Measurements from ENCODE around the gene MRC2.

MRC2 gene

GRCh38 chr17:62592341-62593099 lies 35.0 kb upstream of the MRC2 start:
- no peak for TF ChIP-seq CSDC2 (CRISPR knock-in tag; IDR thresholded peaks at IDR 0.05)
- no peak for TF ChIP-seq ZC3H10 (CRISPR knock-in tag; IDR thresholded peaks at IDR 0.05)
- peak; percentile 69 for ATAC-seq

GRCh38 chr17:62595484-62595883 lies 32.0 kb upstream of the MRC2 start:
- no peak for TF ChIP-seq SNAI2 (CRISPR knock-in tag; IDR thresholded peaks at IDR 0.05)
- TF ChIP-seq GLIS3 (CRISPR knock-in tag; IDR thresholded peaks at IDR 0.05), result no peak
- no peak for TF ChIP-seq PATZ1 (CRISPR knock-in tag; IDR thresholded peaks at IDR 0.05; ENCODE audit: borderline replicate concordance)
- no peak for TF ChIP-seq ZNF8 (CRISPR knock-in tag; IDR thresholded peaks at IDR 0.05)
- no peak for TF ChIP-seq ISL1 (CRISPR knock-in tag; IDR thresholded peaks at IDR 0.05)
- TF ChIP-seq ZFP3 (CRISPR knock-in tag; IDR thresholded peaks at IDR 0.05), result no peak
- TF ChIP-seq ZC3H10 (CRISPR knock-in tag; IDR thresholded peaks at IDR 0.05), result no peak
- ATAC-seq, result no peak

GRCh38 chr17:62596662-62597061 lies 30.8 kb upstream of the MRC2 start:
- no peak for ATAC-seq
- TF ChIP-seq POU6F1 (CRISPR knock-in tag; IDR thresholded peaks at IDR 0.05; ENCODE audit: borderline replicate concordance, low read depth) (no peak), ISL1 (CRISPR knock-in tag; IDR thresholded peaks at IDR 0.05) (no peak), GLIS3 (CRISPR knock-in tag; IDR thresholded peaks at IDR 0.05) (no peak), OSR1 (CRISPR knock-in tag; IDR thresholded peaks at IDR 0.05) (no peak), PPARA (CRISPR knock-in tag; IDR thresholded peaks at IDR 0.05; ENCODE audit: borderline replicate concordance) (no peak), TCF4 (CRISPR knock-in tag; IDR thresholded peaks at IDR 0.05; ENCODE audit: borderline replicate concordance) (no peak), CREB5 (CRISPR knock-in tag; IDR thresholded peaks at IDR 0.05; ENCODE audit: low read depth) (no peak), TSHZ2 (CRISPR knock-in tag; IDR thresholded peaks at IDR 0.05) (no peak), CSDC2 (CRISPR knock-in tag; IDR thresholded peaks at IDR 0.05) (no peak), SNAI2 (CRISPR knock-in tag; IDR thresholded peaks at IDR 0.05) (no peak), ZFP30 (CRISPR knock-in tag; IDR thresholded peaks at IDR 0.05) (no peak), ZNF8 (CRISPR knock-in tag; IDR thresholded peaks at IDR 0.05) (no peak), RARB (CRISPR knock-in tag; IDR thresholded peaks at IDR 0.05) (no peak), PATZ1 (CRISPR knock-in tag; IDR thresholded peaks at IDR 0.05; ENCODE audit: borderline replicate concordance) (no peak), ZC3H10 (CRISPR knock-in tag; IDR thresholded peaks at IDR 0.05) (no peak), CSRNP3 (CRISPR knock-in tag; IDR thresholded peaks at IDR 0.05) (no peak), BACH2 (CRISPR knock-in tag; IDR thresholded peaks at IDR 0.05; ENCODE audit: borderline replicate concordance) (no peak), ARNTL (CRISPR knock-in tag; IDR thresholded peaks at IDR 0.05; ENCODE audit: borderline replicate concordance, low read depth) (no peak), ESRRG (CRISPR knock-in tag; IDR thresholded peaks at IDR 0.05) (no peak), ZFP3 (CRISPR knock-in tag; IDR thresholded peaks at IDR 0.05) (no peak)

Data from SK-N-SH treated with all-trans-retinoic acid at 6 μM for 48 hours (cell line).